ENCODE data around the gene SMC5. TPM values are rescaled to one million over a fixed set of nuclear protein-coding genes. Genes with fewer than 3 reads are reported as not detected.
A peak's percentile ranks its signal among the peaks of the same experiment; 100 is the strongest.

The SMC5 gene
- total and polyA plus RNA-seq, 2 of the 13 experiments (the other 11 are each of a cell fraction or from before 2014, with no cell fraction given), result 7.2 to 26.7 TPM

DNA sequence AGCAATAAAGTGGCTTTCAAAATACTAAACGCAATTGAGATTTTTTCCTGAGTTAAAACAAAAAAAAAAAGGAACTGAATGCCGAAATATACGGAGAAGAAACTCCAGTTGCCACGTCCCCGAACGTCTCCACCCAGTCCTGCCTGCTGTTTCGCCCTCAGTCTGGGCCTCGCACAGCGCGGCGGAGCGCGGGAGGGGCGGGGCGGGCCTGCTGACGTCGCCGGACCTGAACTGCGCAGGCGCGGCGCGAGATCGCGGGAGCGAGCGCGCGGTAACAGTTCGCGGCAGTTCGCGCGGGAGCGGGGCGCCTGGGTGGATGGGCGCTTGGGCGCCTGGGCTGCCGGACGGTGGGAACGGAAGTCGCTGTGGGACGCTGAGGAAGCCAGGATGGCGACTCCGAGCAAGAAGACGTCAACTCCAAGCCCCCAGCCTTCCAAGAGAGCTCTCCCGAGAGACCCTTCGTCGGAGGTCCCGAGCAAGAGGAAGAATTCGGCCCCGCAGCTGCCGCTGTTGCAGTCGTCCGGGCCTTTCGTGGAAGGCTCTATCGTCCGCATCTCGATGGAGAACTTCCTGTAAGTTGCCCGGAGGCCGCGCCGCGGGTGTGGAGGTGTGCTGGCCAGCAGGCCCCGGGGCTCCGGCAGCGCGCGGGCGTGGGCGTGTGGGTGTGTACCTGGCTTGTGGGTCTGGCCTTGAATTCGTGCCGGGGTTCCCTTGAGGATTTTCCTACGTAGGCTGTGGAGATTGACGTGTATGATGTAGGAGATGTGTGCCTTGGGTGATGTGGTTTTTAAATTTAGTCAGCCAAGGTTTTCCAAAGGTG is at the start of gene SMC5 (continued):
- TF ChIP-seq MYNN (CRISPR knock-in tag; IDR thresholded peaks at IDR 0.05; ENCODE audit: low read depth), result no peak
- peak; percentile 74; the same call in 1 of the 2 replicates for TF ChIP-seq ZNF614 (CRISPR knock-in tag; IDR thresholded peaks at IDR 0.05; ENCODE audit: borderline replicate concordance)
- TF ChIP-seq, protein P1, sequence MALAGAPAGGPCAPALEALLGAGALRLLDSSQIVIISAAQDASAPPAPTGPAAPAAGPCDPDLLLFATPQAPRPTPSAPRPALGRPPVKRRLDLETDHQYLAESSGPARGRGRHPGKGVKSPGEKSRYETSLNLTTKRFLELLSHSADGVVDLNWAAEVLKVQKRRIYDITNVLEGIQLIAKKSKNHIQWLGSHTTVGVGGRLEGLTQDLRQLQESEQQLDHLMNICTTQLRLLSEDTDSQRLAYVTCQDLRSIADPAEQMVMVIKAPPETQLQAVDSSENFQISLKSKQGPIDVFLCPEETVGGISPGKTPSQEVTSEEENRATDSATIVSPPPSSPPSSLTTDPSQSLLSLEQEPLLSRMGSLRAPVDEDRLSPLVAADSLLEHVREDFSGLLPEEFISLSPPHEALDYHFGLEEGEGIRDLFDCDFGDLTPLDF (CRISPR knock-in tag; IDR thresholded peaks at IDR 0.05), result peak; percentile 91
- peak; percentile 17; the same call in 1 of the 2 replicates for TF ChIP-seq RARA (CRISPR knock-in tag; IDR thresholded peaks at IDR 0.05)
- TF ChIP-seq KLF12 (CRISPR knock-in tag; IDR thresholded peaks at IDR 0.05; ENCODE audit: borderline replicate concordance), result no peak; the same call in none of the 2 replicates
- TF ChIP-seq, protein P2, sequence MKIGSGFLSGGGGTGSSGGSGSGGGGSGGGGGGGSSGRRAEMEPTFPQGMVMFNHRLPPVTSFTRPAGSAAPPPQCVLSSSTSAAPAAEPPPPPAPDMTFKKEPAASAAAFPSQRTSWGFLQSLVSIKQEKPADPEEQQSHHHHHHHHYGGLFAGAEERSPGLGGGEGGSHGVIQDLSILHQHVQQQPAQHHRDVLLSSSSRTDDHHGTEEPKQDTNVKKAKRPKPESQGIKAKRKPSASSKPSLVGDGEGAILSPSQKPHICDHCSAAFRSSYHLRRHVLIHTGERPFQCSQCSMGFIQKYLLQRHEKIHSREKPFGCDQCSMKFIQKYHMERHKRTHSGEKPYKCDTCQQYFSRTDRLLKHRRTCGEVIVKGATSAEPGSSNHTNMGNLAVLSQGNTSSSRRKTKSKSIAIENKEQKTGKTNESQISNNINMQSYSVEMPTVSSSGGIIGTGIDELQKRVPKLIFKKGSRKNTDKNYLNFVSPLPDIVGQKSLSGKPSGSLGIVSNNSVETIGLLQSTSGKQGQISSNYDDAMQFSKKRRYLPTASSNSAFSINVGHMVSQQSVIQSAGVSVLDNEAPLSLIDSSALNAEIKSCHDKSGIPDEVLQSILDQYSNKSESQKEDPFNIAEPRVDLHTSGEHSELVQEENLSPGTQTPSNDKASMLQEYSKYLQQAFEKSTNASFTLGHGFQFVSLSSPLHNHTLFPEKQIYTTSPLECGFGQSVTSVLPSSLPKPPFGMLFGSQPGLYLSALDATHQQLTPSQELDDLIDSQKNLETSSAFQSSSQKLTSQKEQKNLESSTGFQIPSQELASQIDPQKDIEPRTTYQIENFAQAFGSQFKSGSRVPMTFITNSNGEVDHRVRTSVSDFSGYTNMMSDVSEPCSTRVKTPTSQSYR (CRISPR knock-in tag; IDR thresholded peaks at IDR 0.05; ENCODE audit: borderline replicate concordance), result peak; percentile 18; the same call in 1 of the 2 replicates
- TF ChIP-seq ZBTB3 (CRISPR knock-in tag; IDR thresholded peaks at IDR 0.05; ENCODE audit: borderline replicate concordance, low read depth), result 0 out of 2 replicates have a peak, but pooled peaks have one; percentile 57
- TF ChIP-seq TCF7L2 (IDR thresholded peaks at IDR 0.05; ENCODE audit: low read depth, low read length), result no peak
- TF ChIP-seq HES4 (CRISPR knock-in tag; IDR thresholded peaks at IDR 0.05; ENCODE audit: borderline replicate concordance), result peak; percentile 88
- TF ChIP-seq, protein P3, sequence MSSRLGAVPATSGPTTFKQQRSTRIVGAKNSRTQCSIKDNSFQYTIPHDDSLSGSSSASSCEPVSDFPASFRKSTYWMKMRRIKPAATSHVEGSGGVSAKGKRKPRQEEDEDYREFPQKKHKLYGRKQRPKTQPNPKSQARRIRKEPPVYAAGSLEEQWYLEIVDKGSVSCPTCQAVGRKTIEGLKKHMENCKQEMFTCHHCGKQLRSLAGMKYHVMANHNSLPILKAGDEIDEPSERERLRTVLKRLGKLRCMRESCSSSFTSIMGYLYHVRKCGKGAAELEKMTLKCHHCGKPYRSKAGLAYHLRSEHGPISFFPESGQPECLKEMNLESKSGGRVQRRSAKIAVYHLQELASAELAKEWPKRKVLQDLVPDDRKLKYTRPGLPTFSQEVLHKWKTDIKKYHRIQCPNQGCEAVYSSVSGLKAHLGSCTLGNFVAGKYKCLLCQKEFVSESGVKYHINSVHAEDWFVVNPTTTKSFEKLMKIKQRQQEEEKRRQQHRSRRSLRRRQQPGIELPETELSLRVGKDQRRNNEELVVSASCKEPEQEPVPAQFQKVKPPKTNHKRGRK (CRISPR knock-in tag; IDR thresholded peaks at IDR 0.05), result no peak
- TF ChIP-seq RBAK (CRISPR knock-in tag; IDR thresholded peaks at IDR 0.05), result no peak
- no peak for TF ChIP-seq SP140L (CRISPR knock-in tag; IDR thresholded peaks at IDR 0.05; ENCODE audit: borderline replicate concordance)
- TF ChIP-seq ZNF777 (CRISPR knock-in tag; IDR thresholded peaks at IDR 0.05), result peak; percentile 87
- TF ChIP-seq, protein P4, sequence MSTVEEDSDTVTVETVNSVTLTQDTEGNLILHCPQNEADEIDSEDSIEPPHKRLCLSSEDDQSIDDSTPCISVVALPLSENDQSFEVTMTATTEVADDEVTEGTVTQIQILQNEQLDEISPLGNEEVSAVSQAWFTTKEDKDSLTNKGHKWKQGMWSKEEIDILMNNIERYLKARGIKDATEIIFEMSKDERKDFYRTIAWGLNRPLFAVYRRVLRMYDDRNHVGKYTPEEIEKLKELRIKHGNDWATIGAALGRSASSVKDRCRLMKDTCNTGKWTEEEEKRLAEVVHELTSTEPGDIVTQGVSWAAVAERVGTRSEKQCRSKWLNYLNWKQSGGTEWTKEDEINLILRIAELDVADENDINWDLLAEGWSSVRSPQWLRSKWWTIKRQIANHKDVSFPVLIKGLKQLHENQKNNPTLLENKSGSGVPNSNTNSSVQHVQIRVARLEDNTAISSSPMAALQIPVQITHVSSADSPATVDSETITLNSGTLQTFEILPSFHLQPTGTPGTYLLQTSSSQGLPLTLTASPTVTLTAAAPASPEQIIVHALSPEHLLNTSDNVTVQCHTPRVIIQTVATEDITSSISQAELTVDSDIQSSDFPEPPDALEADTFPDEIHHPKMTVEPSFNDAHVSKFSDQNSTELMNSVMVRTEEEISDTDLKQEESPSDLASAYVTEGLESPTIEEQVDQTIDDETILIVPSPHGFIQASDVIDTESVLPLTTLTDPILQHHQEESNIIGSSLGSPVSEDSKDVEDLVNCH (CRISPR knock-in tag; IDR thresholded peaks at IDR 0.05), result peak; percentile 86; the same call in 1 of the 2 replicates
- TF ChIP-seq ARNTL (CRISPR knock-in tag; IDR thresholded peaks at IDR 0.05), result peak; percentile 55
- peak; percentile 49; the same call in 1 of the 2 replicates for TF ChIP-seq MAZ (IDR thresholded peaks at IDR 0.05; ENCODE audit: borderline replicate concordance, low read depth, low read length)
- TF ChIP-seq MAZ (CRISPR knock-in tag; IDR thresholded peaks at IDR 0.05; ENCODE audit: low read depth), result peak; percentile 77
- peak; percentile 46; the same call in 1 of the 2 replicates for TF ChIP-seq RFXAP (CRISPR knock-in tag; IDR thresholded peaks at IDR 0.05; ENCODE audit: borderline replicate concordance)
- TF ChIP-seq FOXM1 (CRISPR knock-in tag; IDR thresholded peaks at IDR 0.05), result no peak
- no peak for TF ChIP-seq ETV6 (CRISPR knock-in tag; conservative IDR thresholded peaks at IDR 0.05)

Measured in HepG2 (cell line).